ENCODE results near the gene TMEM30B.

- TF ChIP-seq CTCF (IDR thresholded peaks at IDR 0.05; ENCODE audit: poor library complexity) (no peak), EZH2 (IDR thresholded peaks at IDR 0.05; ENCODE audit: borderline replicate concordance) (no peak), EZH2phosphoT487 (IDR thresholded peaks at IDR 0.05; ENCODE audit: low read depth, severe bottlenecking, unreplicated experiment) (peak; percentile 77)
Observed at GRCh38 chr14:61264010-61264571, 17.0 kb downstream of the TMEM30B start.

All from hepatocyte (in vitro differentiated cells).